Measurements from ENCODE around the gene HCN2. TPM values are rescaled to one million over a fixed set of nuclear protein-coding genes. Genes with fewer than 3 reads are reported as not detected.

The HCN2 gene
- total and polyA plus RNA-seq, 9 of the 15 experiments (the other 6 are each of a cell fraction or from before 2014, with no cell fraction given), result 0.29 to 4.2 (median 0.82) TPM; not detected in 2

DNA sequence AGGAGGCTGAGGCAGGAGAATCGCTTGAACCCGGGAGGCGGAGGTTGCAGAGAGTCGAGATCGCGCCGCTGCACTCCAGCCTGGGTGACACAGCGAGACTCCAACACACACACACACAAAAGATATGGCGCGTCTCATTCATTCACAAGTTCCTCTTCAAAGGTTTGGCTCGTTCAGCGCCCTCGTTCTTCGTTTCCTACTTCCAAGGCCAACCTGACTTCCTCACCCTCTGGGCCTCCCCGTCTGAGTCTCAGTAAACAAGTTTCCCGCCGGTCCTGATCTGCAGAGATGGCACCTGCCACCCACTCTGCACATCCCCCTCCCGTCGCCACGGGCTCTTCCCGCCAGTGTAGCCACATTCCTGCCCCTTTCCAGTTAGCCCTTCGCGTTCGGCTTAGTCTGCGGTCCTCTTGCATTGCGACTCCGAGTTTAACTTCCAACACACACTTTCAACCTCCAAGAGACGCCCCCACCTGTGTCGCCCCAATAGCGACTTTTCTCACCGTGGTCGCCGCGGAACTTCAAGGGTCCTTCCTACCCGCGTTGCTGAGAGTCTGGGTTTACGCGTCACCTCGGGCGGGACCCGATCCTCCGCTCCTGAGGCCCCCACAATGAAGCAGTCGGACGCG, 18.6 kb upstream of the HCN2 start (continued):
- TF ChIP-seq MED1 (CRISPR knock-in tag; IDR thresholded peaks at IDR 0.05; ENCODE audit: borderline replicate concordance) (no peak), TAF1 (IDR thresholded peaks at IDR 0.05; ENCODE audit: control insufficient read depth, extremely low read depth, insufficient read depth, low read length, severe bottlenecking) (peak; percentile 4), SPI1 (IDR thresholded peaks at IDR 0.05; ENCODE audit: borderline replicate concordance, low read depth, low read length) (peak; percentile 47; the same call in 1 of the 2 replicates), SAP30 (IDR thresholded peaks at IDR 0.05; ENCODE audit: borderline replicate concordance, insufficient read depth, low read depth, low read length, poor library complexity, severe bottlenecking) (peak; percentile 29), RBM17 (IDR thresholded peaks at IDR 0.05; ENCODE audit: borderline replicate concordance, low read depth, low read length) (no peak), RBFOX2 (IDR thresholded peaks at IDR 0.05; ENCODE audit: low read depth, low read length) (peak; percentile 62), ZKSCAN1 (IDR thresholded peaks at IDR 0.05; ENCODE audit: low read depth, low read length) (no peak), MAZ (CRISPR knock-in tag; conservative IDR thresholded peaks at IDR 0.05 in 1 of 2, IDR thresholded peaks at IDR 0.05 in 1 of 2) (peak; percentile 44 to 68; a peak in 3 of 4 replicates), GATAD2A (IDR thresholded peaks at IDR 0.05) (no peak), FOS (IDR thresholded peaks at IDR 0.05; ENCODE audit: extremely low read depth, insufficient read length) (no peak), TEAD4 (IDR thresholded peaks at IDR 0.05; ENCODE audit: low read length) (peak; percentile 70), TEAD4 (CRISPR knock-in tag; IDR thresholded peaks at IDR 0.05; ENCODE audit: borderline replicate concordance) (no peak), ZFX (CRISPR knock-in tag; IDR thresholded peaks at IDR 0.05) (peak; percentile 72)
- TF ChIP-seq, protein P1, sequence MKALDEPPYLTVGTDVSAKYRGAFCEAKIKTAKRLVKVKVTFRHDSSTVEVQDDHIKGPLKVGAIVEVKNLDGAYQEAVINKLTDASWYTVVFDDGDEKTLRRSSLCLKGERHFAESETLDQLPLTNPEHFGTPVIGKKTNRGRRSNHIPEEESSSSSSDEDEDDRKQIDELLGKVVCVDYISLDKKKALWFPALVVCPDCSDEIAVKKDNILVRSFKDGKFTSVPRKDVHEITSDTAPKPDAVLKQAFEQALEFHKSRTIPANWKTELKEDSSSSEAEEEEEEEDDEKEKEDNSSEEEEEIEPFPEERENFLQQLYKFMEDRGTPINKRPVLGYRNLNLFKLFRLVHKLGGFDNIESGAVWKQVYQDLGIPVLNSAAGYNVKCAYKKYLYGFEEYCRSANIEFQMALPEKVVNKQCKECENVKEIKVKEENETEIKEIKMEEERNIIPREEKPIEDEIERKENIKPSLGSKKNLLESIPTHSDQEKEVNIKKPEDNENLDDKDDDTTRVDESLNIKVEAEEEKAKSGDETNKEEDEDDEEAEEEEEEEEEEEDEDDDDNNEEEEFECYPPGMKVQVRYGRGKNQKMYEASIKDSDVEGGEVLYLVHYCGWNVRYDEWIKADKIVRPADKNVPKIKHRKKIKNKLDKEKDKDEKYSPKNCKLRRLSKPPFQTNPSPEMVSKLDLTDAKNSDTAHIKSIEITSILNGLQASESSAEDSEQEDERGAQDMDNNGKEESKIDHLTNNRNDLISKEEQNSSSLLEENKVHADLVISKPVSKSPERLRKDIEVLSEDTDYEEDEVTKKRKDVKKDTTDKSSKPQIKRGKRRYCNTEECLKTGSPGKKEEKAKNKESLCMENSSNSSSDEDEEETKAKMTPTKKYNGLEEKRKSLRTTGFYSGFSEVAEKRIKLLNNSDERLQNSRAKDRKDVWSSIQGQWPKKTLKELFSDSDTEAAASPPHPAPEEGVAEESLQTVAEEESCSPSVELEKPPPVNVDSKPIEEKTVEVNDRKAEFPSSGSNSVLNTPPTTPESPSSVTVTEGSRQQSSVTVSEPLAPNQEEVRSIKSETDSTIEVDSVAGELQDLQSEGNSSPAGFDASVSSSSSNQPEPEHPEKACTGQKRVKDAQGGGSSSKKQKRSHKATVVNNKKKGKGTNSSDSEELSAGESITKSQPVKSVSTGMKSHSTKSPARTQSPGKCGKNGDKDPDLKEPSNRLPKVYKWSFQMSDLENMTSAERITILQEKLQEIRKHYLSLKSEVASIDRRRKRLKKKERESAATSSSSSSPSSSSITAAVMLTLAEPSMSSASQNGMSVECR (CRISPR knock-in tag; IDR thresholded peaks at IDR 0.05), result no peak
- TF ChIP-seq, protein P2, sequence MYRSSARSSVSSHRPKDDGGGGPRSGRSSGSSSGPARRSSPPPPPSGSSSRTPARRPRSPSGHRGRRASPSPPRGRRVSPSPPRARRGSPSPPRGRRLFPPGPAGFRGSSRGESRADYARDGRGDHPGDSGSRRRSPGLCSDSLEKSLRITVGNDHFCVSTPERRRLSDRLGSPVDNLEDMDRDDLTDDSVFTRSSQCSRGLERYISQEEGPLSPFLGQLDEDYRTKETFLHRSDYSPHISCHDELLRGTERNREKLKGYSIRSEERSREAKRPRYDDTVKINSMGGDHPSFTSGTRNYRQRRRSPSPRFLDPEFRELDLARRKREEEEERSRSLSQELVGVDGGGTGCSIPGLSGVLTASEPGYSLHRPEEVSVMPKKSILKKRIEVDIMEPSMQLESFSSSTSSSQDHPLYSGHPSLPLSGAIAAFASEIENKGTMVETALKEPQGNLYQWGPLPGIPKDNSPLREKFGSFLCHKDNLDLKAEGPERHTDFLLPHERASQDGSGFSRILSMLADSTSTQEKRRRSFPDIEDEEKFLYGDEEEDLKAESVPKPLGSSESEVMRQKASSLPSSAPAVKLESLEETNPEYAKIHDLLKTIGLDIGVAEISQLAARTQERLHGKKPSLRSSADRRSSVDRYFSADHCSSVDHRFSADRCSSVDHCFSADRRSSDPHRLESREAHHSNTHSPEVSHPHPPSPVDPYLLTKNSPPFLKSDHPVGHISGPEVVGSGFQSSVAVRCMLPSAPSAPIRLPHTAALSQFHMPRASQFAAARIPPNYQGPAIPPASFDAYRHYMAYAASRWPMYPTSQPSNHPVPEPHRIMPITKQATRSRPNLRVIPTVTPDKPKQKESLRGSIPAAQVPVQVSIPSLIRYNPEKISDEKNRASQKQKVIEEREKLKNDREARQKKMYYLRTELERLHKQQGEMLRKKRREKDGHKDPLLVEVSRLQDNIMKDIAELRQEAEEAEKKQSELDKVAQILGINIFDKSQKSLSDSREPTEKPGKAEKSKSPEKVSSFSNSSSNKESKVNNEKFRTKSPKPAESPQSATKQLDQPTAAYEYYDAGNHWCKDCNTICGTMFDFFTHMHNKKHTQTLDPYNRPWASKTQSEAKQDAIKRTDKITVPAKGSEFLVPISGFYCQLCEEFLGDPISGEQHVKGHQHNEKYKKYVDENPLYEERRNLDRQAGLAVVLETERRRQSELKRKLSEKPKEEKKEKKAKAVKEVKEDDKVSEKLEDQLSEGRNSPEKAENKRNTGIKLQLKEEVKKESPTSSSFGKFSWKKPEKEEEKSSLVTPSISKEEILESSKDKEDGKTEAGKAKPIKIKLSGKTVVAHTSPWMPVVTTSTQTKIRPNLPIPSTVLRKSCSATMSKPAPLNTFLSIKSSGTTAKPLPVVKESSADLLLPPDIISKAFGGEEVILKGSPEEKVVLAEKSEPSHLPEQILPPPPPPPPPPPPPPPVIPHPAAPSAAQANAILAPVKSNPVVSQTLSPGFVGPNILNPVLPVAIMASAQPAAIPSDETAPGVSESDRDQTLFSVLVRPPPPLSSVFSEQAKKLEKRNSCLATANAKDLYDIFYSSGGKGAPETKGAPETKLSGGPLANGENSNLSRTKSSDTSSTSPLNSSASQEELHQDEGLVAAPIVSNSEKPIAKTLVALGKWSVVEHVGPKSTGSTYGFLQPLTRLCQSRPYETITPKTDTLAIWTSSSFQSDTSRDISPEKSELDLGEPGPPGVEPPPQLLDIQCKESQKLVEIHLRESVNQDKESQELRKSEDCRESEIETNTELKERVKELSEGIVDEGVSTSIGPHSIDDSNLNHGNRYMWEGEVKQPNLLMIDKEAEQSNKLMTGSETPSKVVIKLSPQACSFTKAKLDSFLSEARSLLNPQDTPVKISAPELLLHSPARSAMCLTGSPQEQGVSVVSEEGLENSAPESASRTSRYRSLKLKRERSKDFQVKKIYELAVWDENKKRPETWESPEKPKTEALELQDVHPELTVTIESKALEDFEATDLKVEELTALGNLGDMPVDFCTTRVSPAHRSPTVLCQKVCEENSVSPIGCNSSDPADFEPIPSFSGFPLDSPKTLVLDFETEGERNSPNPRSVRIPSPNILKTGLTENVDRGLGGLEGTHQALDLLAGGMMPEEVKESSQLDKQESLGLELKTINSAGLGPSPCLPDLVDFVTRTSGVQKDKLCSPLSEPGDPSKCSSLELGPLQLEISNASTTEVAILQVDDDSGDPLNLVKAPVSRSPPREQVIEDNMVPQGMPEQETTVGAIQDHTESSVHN (IDR thresholded peaks at IDR 0.05; ENCODE audit: borderline replicate concordance in 1 of 2, low read depth in 1 of 2), result no peak
